ENCODE measurements around the gene USB1.

The USB1 gene

GRCh38 chr16:58027161-58027915 lies 26.1 kb downstream of the USB1 start:
- TF ChIP-seq JUND (IDR thresholded peaks at IDR 0.05; ENCODE audit: low read depth): no peak
- peak; percentile 59 to 66 for DNase-seq (ENCODE audit: low read depth in 1 of 2, low spot score in 1 of 2)
- in situ Hi-C loops (cut with HindIII; ENCODE audit: low pct_unique_long_range_greater_than_20kb, low sequenced_read_pairs): no loop called here

DNA sequence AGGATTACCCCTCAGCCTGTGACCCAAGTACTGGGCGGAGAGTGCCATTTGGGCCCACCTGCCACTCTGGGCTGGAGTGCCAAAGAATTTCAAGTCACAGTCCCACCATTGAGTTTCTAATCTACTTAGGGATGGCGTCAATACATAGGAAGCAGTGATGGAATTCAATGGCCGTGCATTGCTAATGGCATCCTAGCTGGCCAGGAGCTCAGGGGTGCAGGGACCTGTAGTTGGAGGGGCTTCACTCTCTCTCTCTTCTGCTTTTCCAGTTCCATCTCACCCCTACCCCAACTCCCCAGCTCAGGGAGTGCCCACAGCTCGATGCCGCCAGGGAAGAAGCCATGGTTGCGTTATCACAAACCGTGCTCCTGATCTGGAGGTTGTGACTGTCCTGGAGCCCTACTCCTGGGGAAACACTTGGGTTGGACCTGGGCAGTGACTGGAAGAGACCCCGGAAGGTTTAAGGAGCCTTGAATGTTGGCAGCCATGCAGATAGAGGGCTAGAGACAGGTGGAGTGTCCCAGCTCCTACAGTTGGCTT lies 26.8 kb downstream of the USB1 start:
- in situ Hi-C loops (cut with HindIII; ENCODE audit: low pct_unique_long_range_greater_than_20kb, low sequenced_read_pairs): no loop called here
- TF ChIP-seq JUND (IDR thresholded peaks at IDR 0.05; ENCODE audit: low read depth): no peak
- DNase-seq (ENCODE audit: low read depth in 1 of 2, low spot score in 1 of 2): no peak

- in situ Hi-C loops (cut with HindIII; ENCODE audit: low pct_unique_long_range_greater_than_20kb, low sequenced_read_pairs): no loop called here
- no peak for DNase-seq (ENCODE audit: low read depth in 1 of 2, low spot score in 1 of 2)
- TF ChIP-seq JUND (IDR thresholded peaks at IDR 0.05; ENCODE audit: low read depth): no peak
Measured at GRCh38 chr16:58028541-58029070, 27.4 kb downstream of the USB1 start.

DNA sequence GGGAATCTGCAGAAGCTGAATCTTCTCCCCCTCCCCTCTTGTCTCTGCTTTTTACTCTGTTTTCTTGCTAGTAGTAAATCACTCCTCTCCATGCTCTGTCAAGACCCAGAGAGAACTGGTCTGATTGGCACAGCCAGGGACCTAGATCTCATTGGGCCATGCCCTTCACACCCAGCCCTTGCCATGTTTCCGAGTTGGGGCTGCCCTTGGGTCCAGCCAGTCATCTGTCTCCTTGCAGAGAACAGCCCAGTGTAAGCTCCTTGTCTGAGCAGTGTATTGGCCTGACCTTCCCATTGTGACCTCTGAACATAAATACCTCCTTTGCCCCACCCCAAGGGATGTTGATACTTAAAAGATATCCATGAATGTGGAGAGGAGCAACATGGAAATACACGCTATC lies 28.2 kb downstream of the USB1 start:
- no peak for TF ChIP-seq JUND (IDR thresholded peaks at IDR 0.05; ENCODE audit: low read depth)
- in situ Hi-C loops (cut with HindIII; ENCODE audit: low pct_unique_long_range_greater_than_20kb, low sequenced_read_pairs): no loop called here
- DNase-seq (ENCODE audit: low read depth in 1 of 2, low spot score in 1 of 2): no peak

- in situ Hi-C loops (cut with HindIII; ENCODE audit: low pct_unique_long_range_greater_than_20kb, low sequenced_read_pairs): no loop called here
- no peak for DNase-seq (ENCODE audit: low read depth in 1 of 2, low spot score in 1 of 2)
- no peak for TF ChIP-seq JUND (IDR thresholded peaks at IDR 0.05; ENCODE audit: low read depth)
Measured at GRCh38 chr16:58030136-58030840, 29.1 kb downstream of the USB1 start.

- no peak for TF ChIP-seq JUND (IDR thresholded peaks at IDR 0.05; ENCODE audit: low read depth)
- in situ Hi-C loops (cut with HindIII; ENCODE audit: low pct_unique_long_range_greater_than_20kb, low sequenced_read_pairs): no loop called here
- no peak for DNase-seq (ENCODE audit: low read depth in 1 of 2, low spot score in 1 of 2)
Measured at GRCh38 chr16:58031016-58031800, 30.0 kb downstream of the USB1 start.

- no peak for TF ChIP-seq JUND (IDR thresholded peaks at IDR 0.05; ENCODE audit: low read depth)
- DNase-seq (ENCODE audit: low read depth in 1 of 2, low spot score in 1 of 2): no peak
- in situ Hi-C loops (cut with HindIII; ENCODE audit: low pct_unique_long_range_greater_than_20kb, low sequenced_read_pairs): no loop called here
Measured at GRCh38 chr16:58032710-58033293, 31.6 kb downstream of the USB1 start.

DNA sequence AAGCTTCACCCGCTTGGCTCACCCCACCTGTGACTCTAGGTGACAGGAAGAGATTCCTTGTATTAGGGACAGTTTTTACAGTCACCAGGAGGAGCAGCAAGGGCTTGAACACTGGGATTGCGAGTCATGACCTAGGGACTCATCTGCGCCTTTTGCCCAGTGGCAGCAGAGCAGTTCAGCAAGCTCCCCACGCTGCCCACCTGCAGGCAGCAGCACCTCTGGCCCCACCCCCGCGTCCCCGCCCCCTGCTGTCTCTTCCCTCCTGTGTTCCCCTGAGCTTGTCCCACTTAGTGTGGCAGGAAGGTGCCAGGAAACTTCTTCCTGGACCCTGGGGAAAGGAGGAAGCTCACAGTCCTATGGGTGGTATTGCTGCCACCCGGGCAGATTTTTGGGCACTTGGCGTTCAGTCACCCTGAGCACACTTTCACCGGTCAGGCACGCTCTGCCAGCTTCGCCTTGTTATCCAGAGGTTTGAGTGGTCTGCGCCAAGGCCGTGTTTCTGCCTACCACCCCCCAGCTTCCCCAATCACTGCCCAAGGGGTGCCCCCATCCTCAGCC lies 33.0 kb downstream of the USB1 start:
- TF ChIP-seq JUND (IDR thresholded peaks at IDR 0.05; ENCODE audit: low read depth): no peak
- in situ Hi-C loops (cut with HindIII; ENCODE audit: low pct_unique_long_range_greater_than_20kb, low sequenced_read_pairs): no loop called here

DNA sequence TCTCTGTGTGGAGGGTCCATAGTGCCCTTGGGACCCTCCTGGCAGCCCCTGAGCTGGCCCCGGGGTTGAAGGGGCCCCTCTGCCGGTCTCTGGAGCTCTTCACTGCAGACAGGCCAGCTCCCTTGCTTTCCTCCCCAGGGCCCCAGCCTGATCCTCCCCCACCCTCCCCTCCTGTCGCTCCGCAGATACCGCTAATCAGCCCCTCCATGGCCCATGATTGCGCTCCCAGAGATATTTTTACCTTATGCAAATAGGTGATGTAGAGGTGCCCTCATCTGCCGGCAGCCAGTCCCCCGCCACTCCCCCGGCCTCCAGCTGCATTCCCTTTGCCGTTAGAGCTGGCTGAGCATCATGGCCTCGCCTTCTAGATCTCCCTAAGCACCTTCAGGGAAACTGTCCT lies 33.6 kb downstream of the USB1 start:
- TF ChIP-seq JUND (IDR thresholded peaks at IDR 0.05; ENCODE audit: low read depth): no peak
- in situ Hi-C loops (cut with HindIII; ENCODE audit: low pct_unique_long_range_greater_than_20kb, low sequenced_read_pairs): no loop called here
- no peak for DNase-seq (ENCODE audit: low read depth in 1 of 2, low spot score in 1 of 2)

More for the DNA sequence above, 33.0 kb downstream of the USB1 start:
- no peak for DNase-seq (ENCODE audit: low read depth in 1 of 2, low spot score in 1 of 2)

DNA sequence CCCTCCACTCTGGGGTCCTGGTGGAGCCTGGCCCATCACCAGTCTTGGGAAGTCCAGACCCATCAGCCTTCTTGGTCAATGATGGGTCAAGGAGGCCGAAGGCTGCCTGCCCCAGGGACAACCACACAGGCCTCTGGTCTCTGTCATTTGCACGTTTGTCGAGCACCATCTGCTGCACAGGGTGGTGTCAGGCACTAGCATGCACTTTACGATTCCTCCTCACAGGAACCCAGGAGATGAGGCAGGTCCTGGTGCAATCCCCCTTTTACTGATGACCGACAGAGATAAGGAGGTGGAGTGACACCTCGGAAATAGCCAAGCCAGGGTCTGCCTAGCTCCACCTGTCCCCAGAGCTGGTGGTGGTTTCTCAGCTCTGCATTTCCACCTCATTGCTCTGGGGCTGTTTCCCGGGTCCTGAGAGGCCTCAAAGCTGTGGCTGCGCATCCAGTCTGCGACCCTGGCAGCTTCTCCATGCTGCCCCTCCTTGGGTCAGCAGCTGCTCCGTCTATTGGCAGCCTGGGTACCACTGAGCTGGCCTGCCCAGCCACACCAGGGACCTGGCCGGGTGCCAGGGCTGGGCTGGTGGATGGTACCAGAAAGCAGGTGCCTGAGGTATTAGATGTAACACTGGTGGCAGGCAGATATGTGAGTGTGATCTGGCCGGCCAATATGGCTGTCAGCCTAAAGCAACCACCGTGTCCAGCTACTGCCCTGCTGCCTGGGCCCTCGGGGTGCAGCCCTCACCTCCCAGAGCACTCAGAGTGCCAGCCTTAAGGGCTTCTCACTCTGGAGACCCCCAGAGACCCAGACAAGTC lies 34.4 kb downstream of the USB1 start:
- no peak for DNase-seq (ENCODE audit: low read depth in 1 of 2, low spot score in 1 of 2)
- no peak for TF ChIP-seq JUND (IDR thresholded peaks at IDR 0.05; ENCODE audit: low read depth)
- in situ Hi-C loops (cut with HindIII; ENCODE audit: low pct_unique_long_range_greater_than_20kb, low sequenced_read_pairs): no loop called here

DNA sequence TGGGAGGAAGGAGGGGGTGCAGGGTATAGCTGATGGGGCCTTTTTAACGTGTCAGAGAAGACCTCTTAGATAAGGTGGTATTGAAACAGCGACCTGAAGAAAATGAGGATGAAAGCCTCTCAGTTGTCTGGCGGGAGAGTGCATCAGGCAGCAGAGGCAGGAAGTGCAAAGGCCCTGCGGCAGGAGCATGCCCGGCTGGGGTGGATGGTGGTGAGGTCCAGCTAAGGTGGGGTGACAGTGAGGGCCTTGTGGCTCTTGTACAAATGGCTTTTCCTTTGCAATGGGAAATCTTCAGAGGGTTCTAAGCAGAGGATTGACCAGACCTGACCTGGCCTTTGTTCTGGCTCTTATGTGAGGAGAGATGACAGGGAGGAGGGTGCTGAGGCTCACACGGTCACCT lies 35.7 kb downstream of the USB1 start:
- TF ChIP-seq JUND (IDR thresholded peaks at IDR 0.05; ENCODE audit: low read depth): no peak
- in situ Hi-C loops (cut with HindIII; ENCODE audit: low pct_unique_long_range_greater_than_20kb, low sequenced_read_pairs): no loop called here

More for the DNA sequence above, 35.7 kb downstream of the USB1 start:
- DNase-seq (ENCODE audit: low read depth in 1 of 2, low spot score in 1 of 2): no peak

Measured in T47D (cell line).